ENCODE results near the gene RBM27.

DNA sequence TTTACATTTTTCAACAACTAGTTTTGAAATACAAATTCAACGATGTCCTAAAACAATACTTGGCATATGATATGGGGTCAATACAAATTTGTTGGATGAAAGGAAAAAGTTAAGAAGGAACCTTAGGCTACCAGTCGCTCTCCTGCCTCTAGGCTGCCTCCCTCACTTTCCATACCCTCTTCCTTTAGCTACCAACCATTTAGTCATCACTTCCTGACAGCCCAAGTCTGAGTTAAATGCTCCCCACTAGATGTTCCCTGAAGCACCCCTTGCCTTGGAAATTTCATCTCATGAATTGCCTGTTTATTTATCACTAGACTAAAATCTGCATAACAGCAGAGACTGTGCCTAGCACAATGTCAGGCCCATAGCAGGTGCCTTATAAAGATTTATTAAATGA, 18.2 kb upstream of the RBM27 start:
- TF ChIP-seq, protein P1, sequence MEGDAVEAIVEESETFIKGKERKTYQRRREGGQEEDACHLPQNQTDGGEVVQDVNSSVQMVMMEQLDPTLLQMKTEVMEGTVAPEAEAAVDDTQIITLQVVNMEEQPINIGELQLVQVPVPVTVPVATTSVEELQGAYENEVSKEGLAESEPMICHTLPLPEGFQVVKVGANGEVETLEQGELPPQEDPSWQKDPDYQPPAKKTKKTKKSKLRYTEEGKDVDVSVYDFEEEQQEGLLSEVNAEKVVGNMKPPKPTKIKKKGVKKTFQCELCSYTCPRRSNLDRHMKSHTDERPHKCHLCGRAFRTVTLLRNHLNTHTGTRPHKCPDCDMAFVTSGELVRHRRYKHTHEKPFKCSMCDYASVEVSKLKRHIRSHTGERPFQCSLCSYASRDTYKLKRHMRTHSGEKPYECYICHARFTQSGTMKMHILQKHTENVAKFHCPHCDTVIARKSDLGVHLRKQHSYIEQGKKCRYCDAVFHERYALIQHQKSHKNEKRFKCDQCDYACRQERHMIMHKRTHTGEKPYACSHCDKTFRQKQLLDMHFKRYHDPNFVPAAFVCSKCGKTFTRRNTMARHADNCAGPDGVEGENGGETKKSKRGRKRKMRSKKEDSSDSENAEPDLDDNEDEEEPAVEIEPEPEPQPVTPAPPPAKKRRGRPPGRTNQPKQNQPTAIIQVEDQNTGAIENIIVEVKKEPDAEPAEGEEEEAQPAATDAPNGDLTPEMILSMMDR (IDR thresholded peaks at IDR 0.05): no peak
- TF ChIP-seq POLR2A (IDR thresholded peaks at IDR 0.05): no peak

Measured in right lobe of liver (tissue), 4 donors.